Stimulated activated CD4-positive, alpha-beta T cell treated with anti-CD3 and anti-CD28 coated beads, Interleukin-4, amount 100 ng/mL, for 4 hours (primary cell): ENCODE measurements around the gene RUNX3.

Source experiments
- DNase-seq, 2 experiments: peaks; one replicate each; pipeline ENCODE4 v3.0.0-alpha.2; 2020

The RUNX3 gene

GRCh38 chr1:24878045-24878444 lies 52.0 kb downstream of the RUNX3 start:
- no peak for DNase-seq

GRCh38 chr1:24875991-24876506 lies 54.0 kb downstream of the RUNX3 start:
- DNase-seq: no peak

GRCh38 chr1:24875257-24875656 lies 54.8 kb downstream of the RUNX3 start:
- DNase-seq: no peak

GRCh38 chr1:24874611-24875234 lies 55.4 kb downstream of the RUNX3 start:
- no peak for DNase-seq

- DNase-seq: no peak
Measured at GRCh38 chr1:24874056-24874455, 56.0 kb downstream of the RUNX3 start.

GRCh38 chr1:24873148-24873547 lies 56.9 kb downstream of the RUNX3 start:
- DNase-seq: no peak

GRCh38 chr1:24872061-24872850 lies 57.8 kb downstream of the RUNX3 start:
- DNase-seq: no peak

GRCh38 chr1:24871306-24871901 lies 58.7 kb downstream of the RUNX3 start:
- no peak for DNase-seq

GRCh38 chr1:24870551-24871195 lies 59.4 kb downstream of the RUNX3 start:
- DNase-seq: peak in 1 of 2 experiments; percentile 3

- DNase-seq: no peak
Measured at GRCh38 chr1:24868016-24868875, 61.8 kb downstream of the RUNX3 start.

- DNase-seq: no peak
Measured at GRCh38 chr1:24867084-24867870, 62.8 kb downstream of the RUNX3 start.

GRCh38 chr1:24866211-24867083 lies 63.6 kb downstream of the RUNX3 start:
- DNase-seq: no peak

GRCh38 chr1:24865587-24865986 lies 64.5 kb downstream of the RUNX3 start:
- DNase-seq: no peak

- DNase-seq: no peak
Measured at GRCh38 chr1:24865168-24865567, 64.9 kb downstream of the RUNX3 start.

GRCh38 chr1:24864370-24864777 lies 65.7 kb downstream of the RUNX3 start:
- no peak for DNase-seq

- no peak for DNase-seq
Measured at GRCh38 chr1:24862775-24863483, 67.1 kb downstream of the RUNX3 start.

- DNase-seq: no peak
Measured at GRCh38 chr1:24861821-24862727, 68.0 kb downstream of the RUNX3 start.

- DNase-seq: no peak
Measured at GRCh38 chr1:24860841-24861240, 69.2 kb downstream of the RUNX3 start.
